ENCODE results near the gene ACTR6. TPM values are rescaled to one million over a fixed set of nuclear protein-coding genes. Genes with fewer than 3 reads are reported as not detected.

The ACTR6 gene
- total and polyA plus RNA-seq, 9 of the 15 experiments (the other 6 are each of a cell fraction or from before 2014, with no cell fraction given), result 26.1 to 109 (median 70.9) TPM

- no peak for TF ChIP-seq BHLHE40 (IDR thresholded peaks at IDR 0.05; ENCODE audit: low read length)
- no peak for TF ChIP-seq TFAM (CRISPR knock-in tag; conservative IDR thresholded peaks at IDR 0.05)
- no peak for TF ChIP-seq POLR3A (IDR thresholded peaks at IDR 0.05; ENCODE audit: borderline replicate concordance, extremely low read depth, insufficient read depth, insufficient read length)
- TF ChIP-seq ARNT (IDR thresholded peaks at IDR 0.05), result no peak
- TF ChIP-seq U2AF1 (optimal IDR thresholded peaks at IDR 0.05; ENCODE audit: low read depth, low read length), result no peak
- no peak for TF ChIP-seq TGIF2 (CRISPR knock-in tag; IDR thresholded peaks at IDR 0.05)
- TF ChIP-seq SUPT5H (IDR thresholded peaks at IDR 0.05), result peak; percentile 84
- TF ChIP-seq ZFP91 (CRISPR knock-in tag; IDR thresholded peaks at IDR 0.05), result no peak
- no peak for TF ChIP-seq ZBTB9 (CRISPR knock-in tag; IDR thresholded peaks at IDR 0.05)
- no peak for TF ChIP-seq PHB (CRISPR knock-in tag; IDR thresholded peaks at IDR 0.05)
- peak; percentile 74 for TF ChIP-seq ZBTB12 (CRISPR knock-in tag; IDR thresholded peaks at IDR 0.05)
- TF ChIP-seq ZNF444 (CRISPR knock-in tag; IDR thresholded peaks at IDR 0.05), result no peak
- TF ChIP-seq NR0B1 (IDR thresholded peaks at IDR 0.05; ENCODE audit: partially characterized antibody), result no peak
- TF ChIP-seq CGGBP1 (CRISPR knock-in tag; IDR thresholded peaks at IDR 0.05), result no peak
- TF ChIP-seq CHD1 (IDR thresholded peaks at IDR 0.05; ENCODE audit: low read length), result no peak
- TF ChIP-seq ZC3H8 (IDR thresholded peaks at IDR 0.05), result no peak
- no peak for TF ChIP-seq KDM4B (IDR thresholded peaks at IDR 0.05; ENCODE audit: borderline replicate concordance in 2 of 2, low read depth in 1 of 2)
- peak; percentile 41; the same call in 1 of the 2 replicates for TF ChIP-seq RFX1 (IDR thresholded peaks at IDR 0.05)
- TF ChIP-seq FIP1L1 (IDR thresholded peaks at IDR 0.05; ENCODE audit: low read depth, low read length, poor library complexity, severe bottlenecking), result no peak
- no peak for TF ChIP-seq PRMT5 (CRISPR knock-in tag; IDR thresholded peaks at IDR 0.05)
- no peak for TF ChIP-seq CCAR2 (IDR thresholded peaks at IDR 0.05; ENCODE audit: low read depth, low read length)
- no peak for TF ChIP-seq ZNF197 (CRISPR knock-in tag; IDR thresholded peaks at IDR 0.05; ENCODE audit: low read depth)
- TF ChIP-seq ZNF134 (CRISPR knock-in tag; conservative IDR thresholded peaks at IDR 0.05), result no peak
- TF ChIP-seq ZNF175 (CRISPR knock-in tag; IDR thresholded peaks at IDR 0.05; ENCODE audit: low read depth), result no peak
- no peak for TF ChIP-seq CBX5 (IDR thresholded peaks at IDR 0.05; ENCODE audit: borderline replicate concordance, low read depth)
These were observed 66.4 kb downstream of the ACTR6 start, which contains the start of the genes DEPDC4 and SCYL2 (continued) for GRCh38 chr12:100266835-100267602.

Measured in K562 (cell line).